ENCODE data around the gene MPL. TPM values are rescaled to one million over a fixed set of nuclear protein-coding genes. Genes with fewer than 3 reads are reported as not detected.

The MPL gene
- total and polyA plus RNA-seq, 2 of the 13 experiments (the other 11 are each of a cell fraction or from before 2014, with no cell fraction given): not detected

- WGBS (ENCODE audit: low lambda C conversion rate): 10% methylated on average over 3 of the region's 5 CpGs
- H3K4me1 ChIP-seq (ENCODE audit: insufficient read depth, low read length): peaks cover 66% of the 10 kb centered on the region
- no peak for FAIRE-seq
- ATAC-seq: peak; percentile 6
- H3K27me3 ChIP-seq (ENCODE audit: control insufficient read depth in 1 of 2, insufficient read depth in 2 of 2, low read length in 2 of 2): no peaks in the 10 kb centered on the region
- BruUV-seq (replicated peaks): no TSS peak
- in situ Hi-C loops (cut with HindIII; ENCODE audit: extremely low pct_ligation_motif_present, low pct_unique_long_range_greater_than_20kb): no loop called here
- ChIA-PET CTCF (ENCODE audit: low intra/inter-chr PET ratio, low total read pairs) (no interaction called here), POLR2A (interaction anchor here (1.2 to 3.8 kb wide), 3 partner anchors 10 to 23 kb away, joined by 3 to 32 read pairs (median 21); partner anchors contain the start of genes MED8 and SZT2)
- H3K27ac ChIP-seq (ENCODE audit: extremely low read length, insufficient read depth, low read length): peak overlapping the region; percentile 82
- peaks cover 6 to 14% of the 10 kb centered on the region in 2 experiments; a peak in 4 of 5 replicates for H3K36me3 ChIP-seq (replicated peaks in 1 of 2; ENCODE audit: control insufficient read depth in 1 of 2, insufficient read depth in 2 of 2, low read length in 2 of 2)
- H3K9me3 ChIP-seq (ENCODE audit: low read length): no peaks in the 10 kb centered on the region
- H4K20me1 ChIP-seq (ENCODE audit: insufficient read depth, low read length): no peaks in the 10 kb centered on the region
- H3K4me3 ChIP-seq (replicated peaks in 1 of 3; ENCODE audit: insufficient read depth in 1 of 3, low read depth in 2 of 3, low read length in 3 of 3): peak overlapping the region; percentile 74 to 88 (median 79)
- peak overlapping the region; percentile 76 for H3K9ac ChIP-seq (ENCODE audit: insufficient read depth, low read depth, low read length)
- H3K4me2 ChIP-seq (ENCODE audit: low read depth, low read length): peak overlapping the region; percentile 92
- no peak for DNase-seq (ENCODE audit: low spot score)
- H3K79me2 ChIP-seq (ENCODE audit: insufficient read depth, low read length): peaks cover 15% of the 10 kb centered on the region
- intact Hi-C loops (cut with micrococcal nuclease; ENCODE audit: unreplicated experiment): no loop called here
- H2AFZ ChIP-seq (ENCODE audit: low read length): no peak overlapping the region
- TF ChIP-seq ZNF333 (CRISPR knock-in tag; IDR thresholded peaks at IDR 0.05; ENCODE audit: borderline replicate concordance) (0 out of 2 replicates have a peak, but pooled peaks have one; percentile 20), KLF15 (CRISPR knock-in tag; IDR thresholded peaks at IDR 0.05; ENCODE audit: borderline replicate concordance) (0 out of 2 replicates have a peak, but pooled peaks have one; percentile 12), RBAK (CRISPR knock-in tag; IDR thresholded peaks at IDR 0.05) (no peak), FOXP1 (IDR thresholded peaks at IDR 0.05) (no peak), FOXP1 (CRISPR knock-in tag; IDR thresholded peaks at IDR 0.05) (no peak), ZNF672 (CRISPR knock-in tag; IDR thresholded peaks at IDR 0.05) (no peak), ZNF816 (CRISPR knock-in tag; IDR thresholded peaks at IDR 0.05; ENCODE audit: borderline replicate concordance) (no peak), ATF2 (CRISPR knock-in tag; IDR thresholded peaks at IDR 0.05) (no peak), BCL6 (CRISPR knock-in tag; IDR thresholded peaks at IDR 0.05) (no peak), DZIP1 (CRISPR knock-in tag; IDR thresholded peaks at IDR 0.05) (no peak), PBX3 (CRISPR knock-in tag; IDR thresholded peaks at IDR 0.05; ENCODE audit: borderline replicate concordance) (no peak), NR0B2 (CRISPR knock-in tag; IDR thresholded peaks at IDR 0.05) (0 out of 2 replicates have a peak, but pooled peaks have one; percentile 16), KDM1A (CRISPR knock-in tag; IDR thresholded peaks at IDR 0.05) (peak; percentile 55; the same call in 1 of the 2 replicates), ZNF776 (CRISPR knock-in tag; IDR thresholded peaks at IDR 0.05) (peak; percentile 49; the same call in 1 of the 2 replicates), THYN1 (CRISPR knock-in tag; IDR thresholded peaks at IDR 0.05; ENCODE audit: borderline replicate concordance, low read depth) (no peak), ZNF710 (CRISPR knock-in tag; IDR thresholded peaks at IDR 0.05; ENCODE audit: borderline replicate concordance) (peak; percentile 40; the same call in 1 of the 2 replicates), NFRKB (IDR thresholded peaks at IDR 0.05) (no peak), GZF1 (CRISPR knock-in tag; IDR thresholded peaks at IDR 0.05) (no peak)
These were observed 29.0 kb downstream of the MPL start for GRCh38 chr1:43366601-43367025.

Data from HepG2 (cell line).